Esophagus muscularis mucosa (tissue), 3 donors: ENCODE measurements around the gene OCLN.

ENCODE experiments used
- POLR2A ChIP-seq: fragments of 450-650 bp; IDR thresholded peaks from one replicate; pipeline ENCODE4 v1.6.1; 2017; ENCODE audit warnings: antibody characterized with exemption, moderate library complexity, mild to moderate bottlenecking, low read depth
- TF ChIP-seq, protein P1 (sequence below), 3 experiments: fragments of 200-600 bp in 2 of 3; fragments of 450-650 bp in 1 of 3; sonication (generic) in 2 of 3; IDR thresholded peaks; one replicate each; pipeline ENCODE4 v1.5.1; 2017 to 2019; ENCODE audit warnings: antibody characterized with exemption in 3 of 3, mild to moderate bottlenecking in 2 of 3, moderate library complexity in 1 of 3

DNA sequence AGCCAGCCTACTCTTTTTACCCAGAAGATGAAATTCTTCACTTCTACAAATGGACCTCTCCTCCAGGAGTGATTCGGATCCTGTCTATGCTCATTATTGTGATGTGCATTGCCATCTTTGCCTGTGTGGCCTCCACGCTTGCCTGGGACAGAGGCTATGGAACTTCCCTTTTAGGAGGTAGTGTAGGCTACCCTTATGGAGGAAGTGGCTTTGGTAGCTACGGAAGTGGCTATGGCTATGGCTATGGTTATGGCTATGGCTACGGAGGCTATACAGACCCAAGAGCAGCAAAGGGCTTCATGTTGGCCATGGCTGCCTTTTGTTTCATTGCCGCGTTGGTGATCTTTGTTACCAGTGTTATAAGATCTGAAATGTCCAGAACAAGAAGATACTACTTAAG, 16.6 kb downstream of the OCLN start:
- TF ChIP-seq, protein P1, sequence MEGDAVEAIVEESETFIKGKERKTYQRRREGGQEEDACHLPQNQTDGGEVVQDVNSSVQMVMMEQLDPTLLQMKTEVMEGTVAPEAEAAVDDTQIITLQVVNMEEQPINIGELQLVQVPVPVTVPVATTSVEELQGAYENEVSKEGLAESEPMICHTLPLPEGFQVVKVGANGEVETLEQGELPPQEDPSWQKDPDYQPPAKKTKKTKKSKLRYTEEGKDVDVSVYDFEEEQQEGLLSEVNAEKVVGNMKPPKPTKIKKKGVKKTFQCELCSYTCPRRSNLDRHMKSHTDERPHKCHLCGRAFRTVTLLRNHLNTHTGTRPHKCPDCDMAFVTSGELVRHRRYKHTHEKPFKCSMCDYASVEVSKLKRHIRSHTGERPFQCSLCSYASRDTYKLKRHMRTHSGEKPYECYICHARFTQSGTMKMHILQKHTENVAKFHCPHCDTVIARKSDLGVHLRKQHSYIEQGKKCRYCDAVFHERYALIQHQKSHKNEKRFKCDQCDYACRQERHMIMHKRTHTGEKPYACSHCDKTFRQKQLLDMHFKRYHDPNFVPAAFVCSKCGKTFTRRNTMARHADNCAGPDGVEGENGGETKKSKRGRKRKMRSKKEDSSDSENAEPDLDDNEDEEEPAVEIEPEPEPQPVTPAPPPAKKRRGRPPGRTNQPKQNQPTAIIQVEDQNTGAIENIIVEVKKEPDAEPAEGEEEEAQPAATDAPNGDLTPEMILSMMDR (IDR thresholded peaks at IDR 0.05), result no peak
- no peak for TF ChIP-seq POLR2A
